H1 (cell line): Measurements from ENCODE around the gene EIF2S2. TPM values are rescaled to one million over a fixed set of nuclear protein-coding genes. Genes with fewer than 3 reads are reported as not detected.

Source experiments
- CTCF ChIA-PET: fragments of 300-600 bp; sonication (Branson Sonifier 250); formaldehyde crosslinking; loops from one replicate; lab custom pipeline; 2021; ENCODE audit not compliant: partially characterized antibody; lab: Charles Lee
- POLR2A ChIA-PET: fragments of 300-600 bp; sonication (Branson Sonifier 250); formaldehyde crosslinking; loops from one replicate; lab custom pipeline; 2021; ENCODE audit warnings: inconsistent platforms; ENCODE audit not compliant: partially characterized antibody; lab: Charles Lee
- DNase-seq, 2 experiments: peaks; one replicate each; pipeline versions ENCODE4 v3.0.0 to v3.0.0-alpha.2; 2010 to 2022; ENCODE audit warnings: low spot score in 2 of 2, low read depth in 1 of 2, mixed read lengths in 1 of 2
- FAIRE-seq: peaks from 2 replicates; lab custom pipeline; 2011; peaks lifted over from hg19 to GRCh38; lab: Jason Lieb, UNC
- H2AFZ ChIP-seq: 2 replicates; pipeline ENCODE4 v1.8.1; 2012; ENCODE audit warnings: low read length, inconsistent platforms
- H2AK5ac ChIP-seq: 2 replicates; pipeline ENCODE4 v1.6.1; 2013; ENCODE audit warnings: low read depth, low read length
- H2BK120ac ChIP-seq: replicated peaks from 2 replicates; pipeline ENCODE3; 2013; ENCODE audit warnings: low read depth, low read length, inconsistent platforms
- H2BK12ac ChIP-seq: 2 replicates; pipeline ENCODE4 v1.6.1; 2013; ENCODE audit warnings: low read depth, low read length
- H2BK15ac ChIP-seq: 2 replicates; pipeline ENCODE4 v1.6.1; 2013; ENCODE audit warnings: low read length
- H2BK20ac ChIP-seq: 2 replicates; pipeline ENCODE4 v1.6.1; 2013; ENCODE audit warnings: low read length
- H2BK5ac ChIP-seq: 2 replicates; pipeline ENCODE4 v1.6.1; 2013; ENCODE audit warnings: low read depth, low read length
- H3K14ac ChIP-seq: 2 replicates; pipeline ENCODE4 v1.6.1; 2013; ENCODE audit warnings: inconsistent platforms; ENCODE audit not compliant: insufficient read length
- H3K18ac ChIP-seq: 2 replicates; pipeline ENCODE4 v1.6.1; 2013; ENCODE audit warnings: low read length; ENCODE audit errors: extremely low read depth
- H3K23ac ChIP-seq: 2 replicates; pipeline ENCODE4 v1.6.1; 2013; ENCODE audit warnings: inconsistent platforms; ENCODE audit not compliant: insufficient read length
- H3K23me2 ChIP-seq: 2 replicates; pipeline ENCODE4 v1.6.1; 2013; ENCODE audit warnings: low read depth, low read length
- H3K27ac ChIP-seq: 2 replicates; pipeline ENCODE4 v1.6.1; 2011; ENCODE audit warnings: low read depth, low read length, inconsistent platforms
- H3K27me3 ChIP-seq, 4 experiments: replicated peaks in 1 of 4; 1 replicate in 1 of 4; 2 replicates in 3 of 4; pipeline versions ENCODE4 v1.6.1 to v1.8.1; 2011 to 2013; ENCODE audit warnings: low read length in 3 of 4, mild to moderate bottlenecking in 3 of 4, inconsistent platforms in 2 of 4, mixed read lengths in 2 of 4, moderate library complexity in 1 of 4; ENCODE audit not compliant: control insufficient read depth in 3 of 4, insufficient read depth in 3 of 4; ENCODE audit errors: extremely low read depth in 1 of 4
- H3K36me3 ChIP-seq, 4 experiments: 2 replicates each; pipeline versions ENCODE4 v1.6.1 to v1.8.1; 2011 to 2013; ENCODE audit warnings: mild to moderate bottlenecking in 4 of 4, low read length in 3 of 4, moderate library complexity in 2 of 4, control low read depth in 1 of 4, inconsistent platforms in 1 of 4; ENCODE audit not compliant: insufficient read depth in 4 of 4, control insufficient read depth in 2 of 4
- H3K4ac ChIP-seq: replicated peaks from 2 replicates; pipeline ENCODE3; 2013; ENCODE audit warnings: low read length, low read depth, mixed read lengths, inconsistent platforms; ENCODE audit not compliant: insufficient read length
- H3K4me1 ChIP-seq, 4 experiments: replicated peaks in 1 of 4; 1 replicate in 1 of 4; 2 replicates in 3 of 4; pipeline versions ENCODE4 v1.6.1 to v1.8.1; 2011 to 2013; ENCODE audit warnings: low read length in 3 of 4, inconsistent platforms in 2 of 4, mixed read lengths in 1 of 4; ENCODE audit not compliant: insufficient read depth in 4 of 4, control insufficient read depth in 3 of 4
- H3K4me2 ChIP-seq, 2 experiments: 2 replicates each; pipeline versions ENCODE4 v1.6.1 to v1.8.1; 2011 to 2013; ENCODE audit warnings: low read depth in 2 of 2, low read length in 2 of 2, control low read depth in 1 of 2, inconsistent platforms in 1 of 2, mild to moderate bottlenecking in 1 of 2; ENCODE audit not compliant: insufficient read depth in 1 of 2
- H3K4me3 ChIP-seq, 4 experiments: fragments of 200-600, 300-600 bp in 1 of 4; sonication (generic), shearing (Covaris generic), sonication (Bioruptor Twin) in 1 of 4; 2 replicates each; pipeline versions ENCODE4 v1.5.1 to v1.8.1; 2011 to 2016; ENCODE audit warnings: low read length in 4 of 4, low read depth in 3 of 4, control low read depth in 2 of 4, inconsistent platforms in 2 of 4, mild to moderate bottlenecking in 2 of 4, mixed read lengths in 1 of 4, moderate library complexity in 1 of 4; ENCODE audit not compliant: insufficient read depth in 2 of 4; ENCODE audit errors: extremely low read depth in 1 of 4
- H3K56ac ChIP-seq: replicated peaks from 2 replicates; pipeline ENCODE3; 2013; ENCODE audit warnings: low read depth, mild to moderate bottlenecking, mixed read lengths, low read length, inconsistent platforms; ENCODE audit not compliant: insufficient read length
- H3K79me1 ChIP-seq: 2 replicates; pipeline ENCODE4 v1.6.1; 2013; ENCODE audit warnings: low read depth, low read length, control low read depth
- H3K79me2 ChIP-seq, 2 experiments: 2 replicates each; pipeline versions ENCODE4 v1.6.1 to v1.8.1; 2012 to 2013; ENCODE audit warnings: low read length in 2 of 2, mild to moderate bottlenecking in 2 of 2, inconsistent platforms in 1 of 2; ENCODE audit not compliant: insufficient read depth in 2 of 2, control insufficient read depth in 1 of 2
- H3K9ac ChIP-seq, 4 experiments: replicated peaks in 1 of 4; 1 replicate in 1 of 4; 2 replicates in 3 of 4; pipeline versions ENCODE4 v1.6.1 to v1.8.1; 2011 to 2013; ENCODE audit warnings: low read depth in 3 of 4, low read length in 3 of 4, control low read depth in 2 of 4, mild to moderate bottlenecking in 2 of 4, moderate library complexity in 2 of 4, inconsistent platforms in 1 of 4; ENCODE audit errors: extremely low read depth in 1 of 4
- H3K9me3 ChIP-seq, 2 experiments: 2 replicates each; pipeline versions ENCODE4 v1.6.1 to v1.8.1; 2012 to 2013; ENCODE audit warnings: mild to moderate bottlenecking in 2 of 2, moderate library complexity in 2 of 2, control low read depth in 1 of 2, inconsistent platforms in 1 of 2, low read depth in 1 of 2, low read length in 1 of 2, mixed read lengths in 1 of 2; ENCODE audit not compliant: insufficient read depth in 2 of 2
- H4K20me1 ChIP-seq, 2 experiments: replicated peaks in 1 of 2; 2 replicates each; pipeline versions ENCODE3 to v1.8.1; 2011 to 2013; ENCODE audit warnings: inconsistent platforms in 2 of 2, low read length in 2 of 2, mild to moderate bottlenecking in 1 of 2; ENCODE audit not compliant: insufficient read depth in 2 of 2, control insufficient read depth in 1 of 2
- H4K5ac ChIP-seq: 2 replicates; pipeline ENCODE4 v1.6.1; 2013; ENCODE audit warnings: low read length, low read depth, mixed read lengths, inconsistent platforms; ENCODE audit not compliant: insufficient read length
- H4K8ac ChIP-seq: 2 replicates; pipeline ENCODE4 v1.8.0; 2013; ENCODE audit warnings: mild to moderate bottlenecking, moderate library complexity, low read length, inconsistent platforms; ENCODE audit not compliant: insufficient read depth; ENCODE audit errors: extremely low read depth
- H4K91ac ChIP-seq: replicated peaks from 2 replicates; pipeline ENCODE3; 2013; ENCODE audit warnings: low read length, mixed read lengths, inconsistent platforms; ENCODE audit not compliant: insufficient read length
- ATF2 ChIP-seq: IDR thresholded peaks from 2 replicates; pipeline ENCODE4 v1.6.1; 2012; ENCODE audit warnings: low read length, inconsistent platforms
- CEBPB ChIP-seq: IDR thresholded peaks from 2 replicates; pipeline ENCODE4 v1.6.1; 2012; ENCODE audit warnings: low read depth, low read length
- CHD2 ChIP-seq: IDR thresholded peaks from 2 replicates; pipeline ENCODE4 v1.6.1; 2012; ENCODE audit warnings: low read length, improper control_type of control experiment
- CREB1 ChIP-seq: IDR thresholded peaks from 2 replicates; pipeline ENCODE4 v1.6.1; 2012; ENCODE audit warnings: inconsistent platforms
- SAP30 ChIP-seq: fragments of 300-600 bp; sonication (generic); IDR thresholded peaks from 2 replicates; pipeline ENCODE4 v1.7.1; 2012; ENCODE audit warnings: low read length, moderate library complexity, mild to moderate bottlenecking, inconsistent platforms; ENCODE audit not compliant: insufficient read depth, insufficient replicate concordance
- SP1 ChIP-seq: IDR thresholded peaks from 2 replicates; pipeline ENCODE4 v1.6.1; 2011; ENCODE audit warnings: low read depth, low read length
- ZNF274 ChIP-seq: IDR thresholded peaks from 2 replicates; pipeline ENCODE4 v1.7.0; 2012; ENCODE audit warnings: low read length, borderline replicate concordance; ENCODE audit errors: extremely low read depth
- WGBS, 2 experiments: shearing (Covaris generic) in 1 of 2; methylation state at CpG; one replicate each; pipeline versions ENCODE4 v1.1.6 to v1.1.7; 2013 to 2015; ENCODE audit warnings: low lambda C conversion rate in 2 of 2, mixed read lengths in 2 of 2, inconsistent platforms in 1 of 2, low coverage in 1 of 2, missing lambda C conversion rate in 1 of 2; ENCODE audit not compliant: insufficient replicate concordance in 2 of 2, insufficient coverage in 1 of 2, insufficient read length in 1 of 2; ENCODE audit errors: extremely low coverage in 1 of 2, missing lambda C conversion rate in 1 of 2; 5-methylcytosine and 5-hydroxymethylcytosine counted together
- polyA plus RNA-seq, 7 experiments: library from polyadenylated mRNA; depleted of rRNA in 3 of 7; stranded (reverse) in 5 of 7; unstranded in 2 of 7; fragments of >200 nt in 5 of 7; fragments of 200-250 nt in 2 of 7; gene quantifications; 1 replicate in 5 of 7; 2 replicates in 1 of 7; 4 replicates in 1 of 7; pipeline versions ENCODE4 v1.2.1 to v1.2.3, GENCODE V29; 2011 to 2013; ENCODE audit warnings: missing spikeins in 2 of 7, mixed read lengths in 2 of 7
- total RNA-seq: library from RNA; stranded (reverse); fragmentation: NEBNext Ultra II Directional; extraction: Animal tissue kit (Norgen Biotek cat#: 25700); gene quantifications from 2 replicates; pipeline ENCODE4 v1.2.1, GENCODE V29; 2021

EIF2S2 gene
- total and polyA plus RNA-seq, 2 of the 8 experiments (the other 6 are each of a cell fraction or from before 2014, with no cell fraction given) = 59.5 to 142 TPM

- Histone ChIP-seq H3K79me2 (peaks cover 0 to 26% of the 10 kb centered on the region in 2 experiments; a peak in 1 of 4 replicates), H2BK12ac (no peak overlapping the region), H3K79me1 (peaks cover 4% of the 10 kb centered on the region), H3K27me3 (no peaks in the 10 kb centered on the region)
- no peak for TF ChIP-seq CEBPB
- TF ChIP-seq CREB1 = no peak
- no peak for TF ChIP-seq ATF2
- no peak for TF ChIP-seq CHD2
- no peak for TF ChIP-seq SP1
- TF ChIP-seq SAP30 = no peak
- no peak for TF ChIP-seq ZNF274
- TF ChIP-seq, all 59 proteins: peak for 0
- Histone ChIP-seq H2AFZ (no peak overlapping the region), H2BK15ac (no peak overlapping the region), H2BK120ac (no peak overlapping the region), H3K4me2 (no peak overlapping the region), H2BK20ac (no peak overlapping the region), H3K4me3 (no peak overlapping the region), H3K23ac (no peak overlapping the region), H2AK5ac (no peak overlapping the region), H3K14ac (no peak overlapping the region), H4K20me1 (peaks cover 6 to 20% of the 10 kb centered on the region in 2 experiments), H4K5ac (no peak overlapping the region), H2BK5ac (no peak overlapping the region), H3K9ac (no peak overlapping the region), H3K27ac (no peak overlapping the region), H4K8ac (no peak overlapping the region), H3K4ac (no peak overlapping the region), H3K23me2 (no peaks in the 10 kb centered on the region), H3K18ac (no peak overlapping the region), H3K36me3 (no peaks in the 10 kb centered on the region), H3K4me1 (peaks cover 0 to 9% (median 5%) of the 10 kb centered on the region in 4 experiments; a peak in 5 of 7 replicates), H3K9me3 (no peaks in the 10 kb centered on the region), H4K91ac (no peak overlapping the region), H3K56ac (no peak overlapping the region)
- ChIA-PET CTCF (interaction anchor here (0.9 to 2.9 kb wide), 10 partner anchors 11 to 273 kb away, joined by 3 to 12 read pairs (median 4); no protein-coding TSS in a partner anchor), POLR2A (interaction anchor here (1.4 kb wide), 1 partner anchor 57 kb away, joined by 3 read pairs; no protein-coding TSS in a partner anchor)
- DNase-seq (no peak), FAIRE-seq (no peak)
- 92% methylated on average over 2 of the region's 2 CpGs; no CpG with 5 or more reads in 1 of the 2 experiments for WGBS, 2 experiments
These were observed 46.8 kb downstream of the EIF2S2 start for GRCh38 chr20:34065260-34065659.
